ENCODE data around the gene RAD51AP2.

RAD51AP2 gene

GRCh38 chr2:17544256-17544655, 26.0 kb upstream of the RAD51AP2 start:
- no peaks in the 10 kb centered on the region for H3K9me2 ChIP-seq (replicated peaks; ENCODE audit: low read depth, low read length)
- no peaks in the 10 kb centered on the region for H4K20me1 ChIP-seq (ENCODE audit: insufficient read depth, low read length, poor library complexity, severe bottlenecking)
- H2AFZ ChIP-seq (ENCODE audit: low read length), result no peak overlapping the region
- no peak for TF ChIP-seq CTCF (conservative IDR thresholded peaks at IDR 0.05; ENCODE audit: low read length)
- H3K4me3 ChIP-seq (ENCODE audit: low read length, poor library complexity, severe bottlenecking), result no peak overlapping the region
- no peaks in the 10 kb centered on the region for H3K36me3 ChIP-seq (ENCODE audit: insufficient read depth, low read length)
- no peaks in the 10 kb centered on the region for H3K79me2 ChIP-seq (ENCODE audit: insufficient read depth, low read length)
- H3K4me2 ChIP-seq (ENCODE audit: low read depth, low read length, poor library complexity, severe bottlenecking), result no peak overlapping the region
- no peaks in the 10 kb centered on the region for H3K9me3 ChIP-seq (ENCODE audit: insufficient read depth, low read depth, low read length)
- H3K27me3 ChIP-seq (ENCODE audit: insufficient read depth, low read length, poor library complexity, severe bottlenecking), result no peaks in the 10 kb centered on the region
- H3K9ac ChIP-seq (ENCODE audit: low read depth, low read length, poor library complexity, severe bottlenecking), result no peak overlapping the region
- H3F3A ChIP-seq (ENCODE audit: low read depth), result no peaks in the 10 kb centered on the region
- H3K4me1 ChIP-seq (ENCODE audit: insufficient read depth, low read length, poor library complexity, severe bottlenecking), result no peaks in the 10 kb centered on the region

GRCh38 chr2:17543848-17544247, 25.6 kb upstream of the RAD51AP2 start:
- Histone ChIP-seq H3K9ac (ENCODE audit: low read depth, low read length, poor library complexity, severe bottlenecking) (no peak overlapping the region), H3K79me2 (ENCODE audit: insufficient read depth, low read length) (no peaks in the 10 kb centered on the region)

GRCh38 chr2:17543131-17543660, 25.0 kb upstream of the RAD51AP2 start:
- no peak for TF ChIP-seq CTCF (conservative IDR thresholded peaks at IDR 0.05; ENCODE audit: low read length)
- no peak for TF ChIP-seq EZH2phosphoT487 (IDR thresholded peaks at IDR 0.05; ENCODE audit: borderline replicate concordance)
- Histone ChIP-seq H3K9ac (ENCODE audit: low read depth, low read length, poor library complexity, severe bottlenecking) (no peak overlapping the region), H3K27me3 (ENCODE audit: insufficient read depth, low read length, poor library complexity, severe bottlenecking) (no peaks in the 10 kb centered on the region), H3K9me2 (replicated peaks; ENCODE audit: low read depth, low read length) (no peaks in the 10 kb centered on the region), H3F3A (ENCODE audit: low read depth) (no peaks in the 10 kb centered on the region), H3K36me3 (ENCODE audit: insufficient read depth, low read length) (no peaks in the 10 kb centered on the region), H3K9me3 (ENCODE audit: insufficient read depth, low read depth, low read length) (no peaks in the 10 kb centered on the region), H3K79me2 (ENCODE audit: insufficient read depth, low read length) (no peaks in the 10 kb centered on the region), H2AFZ (ENCODE audit: low read length) (no peak overlapping the region), H3K4me1 (ENCODE audit: insufficient read depth, low read length, poor library complexity, severe bottlenecking) (no peaks in the 10 kb centered on the region), H4K20me1 (ENCODE audit: insufficient read depth, low read length, poor library complexity, severe bottlenecking) (no peaks in the 10 kb centered on the region), H3K4me2 (ENCODE audit: low read depth, low read length, poor library complexity, severe bottlenecking) (no peak overlapping the region), H3K4me3 (ENCODE audit: low read length, poor library complexity, severe bottlenecking) (no peak overlapping the region)

More at GRCh38 chr2:17543848-17544247, 25.6 kb upstream of the RAD51AP2 start:
- Histone ChIP-seq H3K36me3 (ENCODE audit: insufficient read depth, low read length) (no peaks in the 10 kb centered on the region), H3K4me1 (ENCODE audit: insufficient read depth, low read length, poor library complexity, severe bottlenecking) (no peaks in the 10 kb centered on the region), H3K9me3 (ENCODE audit: insufficient read depth, low read depth, low read length) (no peaks in the 10 kb centered on the region), H3K9me2 (replicated peaks; ENCODE audit: low read depth, low read length) (no peaks in the 10 kb centered on the region), H3K27me3 (ENCODE audit: insufficient read depth, low read length, poor library complexity, severe bottlenecking) (no peaks in the 10 kb centered on the region), H4K20me1 (ENCODE audit: insufficient read depth, low read length, poor library complexity, severe bottlenecking) (no peaks in the 10 kb centered on the region), H3K4me2 (ENCODE audit: low read depth, low read length, poor library complexity, severe bottlenecking) (no peak overlapping the region), H3F3A (ENCODE audit: low read depth) (no peaks in the 10 kb centered on the region), H3K4me3 (ENCODE audit: low read length, poor library complexity, severe bottlenecking) (no peak overlapping the region), H2AFZ (ENCODE audit: low read length) (no peak overlapping the region)
- TF ChIP-seq EZH2phosphoT487 (IDR thresholded peaks at IDR 0.05; ENCODE audit: borderline replicate concordance) (no peak), CTCF (conservative IDR thresholded peaks at IDR 0.05; ENCODE audit: low read length) (no peak)
